22Rv1 (cell line): Measurements from ENCODE around the gene OBI1.

Source experiments
- CTCF ChIP-seq: fragments of 450-650 bp; IDR thresholded peaks from 2 replicates; pipeline ENCODE4 v1.5.1; 2017; ENCODE audit warnings: mild to moderate bottlenecking
- ZFX ChIP-seq: fragments of 450-650 bp; IDR thresholded peaks from 2 replicates; pipeline ENCODE4 v1.6.1; 2017; ENCODE audit warnings: antibody characterized with exemption, borderline replicate concordance

- TF ChIP-seq CTCF, result no peak
- TF ChIP-seq ZFX, result no peak
Measured at GRCh38 chr13:78630511-78630910, 28.4 kb downstream of the OBI1 start.
